H9 (cell line): Measurements from ENCODE around the gene TMIGD2. TPM values are rescaled to one million over a fixed set of nuclear protein-coding genes. Genes with fewer than 3 reads are reported as not detected.

Experiments
- DNase-seq: peaks from one replicate; pipeline ENCODE4 v3.0.0-alpha.2; 2017
- H2AFZ ChIP-seq: one replicate; pipeline ENCODE4 v1.6.1; 2013; ENCODE audit warnings: mild to moderate bottlenecking, low read length, control low read depth, moderate library complexity
- H2AK5ac ChIP-seq: 2 replicates; pipeline ENCODE4 v1.6.1; 2013; ENCODE audit warnings: low read length, control low read depth, mixed read lengths; ENCODE audit not compliant: insufficient read length
- H2BK120ac ChIP-seq: one replicate; pipeline ENCODE4 v1.6.1; 2013; ENCODE audit warnings: low read depth, mild to moderate bottlenecking, low read length, control low read depth, inconsistent platforms; ENCODE audit not compliant: poor library complexity, severe bottlenecking
- H2BK12ac ChIP-seq: 2 replicates; pipeline ENCODE4 v1.6.1; 2013; ENCODE audit warnings: low read length, control low read depth, mixed read lengths, low read depth; ENCODE audit not compliant: insufficient read length
- H2BK15ac ChIP-seq: 2 replicates; pipeline ENCODE4 v1.6.1; 2013; ENCODE audit warnings: low read depth, low read length, control low read depth
- H2BK20ac ChIP-seq: one replicate; pipeline ENCODE4 v1.6.1; 2013; ENCODE audit warnings: low read depth, mild to moderate bottlenecking, low read length, control low read depth, inconsistent platforms; ENCODE audit not compliant: poor library complexity, severe bottlenecking
- H2BK5ac ChIP-seq: 2 replicates; pipeline ENCODE4 v1.6.1; 2013; ENCODE audit warnings: low read length, control low read depth, mixed read lengths; ENCODE audit not compliant: insufficient read length
- H3K14ac ChIP-seq: 2 replicates; pipeline ENCODE4 v1.6.1; 2013; ENCODE audit warnings: low read length, control low read depth; ENCODE audit not compliant: insufficient read depth
- H3K18ac ChIP-seq: 2 replicates; pipeline ENCODE4 v1.6.1; 2013; ENCODE audit warnings: low read depth, mild to moderate bottlenecking, mixed read lengths, low read length, control low read depth; ENCODE audit not compliant: insufficient read length
- H3K23ac ChIP-seq: 2 replicates; pipeline ENCODE4 v1.6.1; 2013; ENCODE audit warnings: low read length, control low read depth, mixed read lengths, low read depth; ENCODE audit not compliant: insufficient read length
- H3K23me2 ChIP-seq: 2 replicates; pipeline ENCODE4 v1.6.1; 2013; ENCODE audit warnings: low read depth, mild to moderate bottlenecking, mixed read lengths, low read length, control low read depth; ENCODE audit not compliant: insufficient read length, poor library complexity, severe bottlenecking
- H3K27ac ChIP-seq: 2 replicates; pipeline ENCODE4 v1.5.1; 2013; ENCODE audit warnings: low read length, control low read depth, mixed read lengths, low read depth; ENCODE audit not compliant: insufficient read length
- H3K27me3 ChIP-seq: 2 replicates; pipeline ENCODE4 v1.6.1; 2013; ENCODE audit warnings: low read length, control low read depth, inconsistent platforms; ENCODE audit not compliant: insufficient read depth
- H3K4ac ChIP-seq: 2 replicates; pipeline ENCODE4 v1.6.1; 2013; ENCODE audit warnings: low read depth, mild to moderate bottlenecking, control low read depth, inconsistent platforms, low read length, moderate library complexity
- H3K4me1 ChIP-seq: 2 replicates; pipeline ENCODE4 v1.6.1; 2013; ENCODE audit warnings: low read length, control low read depth, inconsistent platforms; ENCODE audit not compliant: insufficient read depth
- H3K4me2 ChIP-seq: 2 replicates; pipeline ENCODE4 v1.6.1; 2013; ENCODE audit warnings: low read length, control low read depth, mixed read lengths; ENCODE audit not compliant: insufficient read length, insufficient read depth
- H3K56ac ChIP-seq: 2 replicates; pipeline ENCODE4 v1.6.1; 2013; ENCODE audit warnings: low read depth, mild to moderate bottlenecking, mixed read lengths, low read length, control low read depth; ENCODE audit not compliant: insufficient read length
- H3K79me1 ChIP-seq: 2 replicates; pipeline ENCODE4 v1.6.1; 2013; ENCODE audit warnings: low read depth, mild to moderate bottlenecking, moderate library complexity, low read length, control low read depth, inconsistent platforms; ENCODE audit not compliant: insufficient read depth, poor library complexity, severe bottlenecking
- H3K79me2 ChIP-seq: 2 replicates; pipeline ENCODE4 v1.6.1; 2013; ENCODE audit warnings: low read length, control low read depth, inconsistent platforms; ENCODE audit not compliant: insufficient read depth
- H3K9ac ChIP-seq: 2 replicates; pipeline ENCODE4 v1.6.1; 2013; ENCODE audit warnings: low read length, control low read depth, mixed read lengths; ENCODE audit not compliant: insufficient read length; ENCODE audit errors: extremely low read depth
- H3K9me3 ChIP-seq: one replicate; pipeline ENCODE4 v1.6.1; 2013; ENCODE audit warnings: low read depth, low read length, inconsistent platforms; ENCODE audit not compliant: control insufficient read depth
- H3T11ph ChIP-seq: one replicate; pipeline ENCODE4 v1.6.1; 2013; ENCODE audit warnings: mild to moderate bottlenecking, low read length, control low read depth, inconsistent platforms
- H4K20me1 ChIP-seq: one replicate; pipeline ENCODE4 v1.6.1; 2013; ENCODE audit not compliant: control insufficient read depth, insufficient read length, insufficient read depth
- H4K5ac ChIP-seq: 2 replicates; pipeline ENCODE4 v1.6.1; 2013; ENCODE audit warnings: low read depth, mild to moderate bottlenecking, mixed read lengths, low read length, control low read depth; ENCODE audit not compliant: insufficient read length
- H4K8ac ChIP-seq: replicated peaks from 2 replicates; pipeline ENCODE4 v1.6.1; 2013; ENCODE audit warnings: low read length, control low read depth, mixed read lengths, low read depth; ENCODE audit not compliant: insufficient read length
- H4K91ac ChIP-seq: 2 replicates; pipeline ENCODE4 v1.6.1; 2013; ENCODE audit warnings: low read depth, mild to moderate bottlenecking, moderate library complexity, mixed read lengths, low read length, control low read depth; ENCODE audit not compliant: insufficient read length
- H3K27ac Mint-ChIP-seq, 3 experiments: 2 replicates in 2 of 3; 3 replicates in 1 of 3; pipeline ENCODE4 v1.8.0; 2020 to 2021; ENCODE audit warnings: mixed read lengths in 3 of 3, mild to moderate bottlenecking in 1 of 3, moderate library complexity in 1 of 3
- H3K27me3 Mint-ChIP-seq: 2 replicates; pipeline ENCODE4 v1.8.0; 2021; ENCODE audit warnings: low read depth, mild to moderate bottlenecking, moderate library complexity, mixed read lengths
- H3K36me3 Mint-ChIP-seq, 3 experiments: 2 replicates in 2 of 3; 3 replicates in 1 of 3; pipeline ENCODE4 v1.8.0; 2020 to 2021; ENCODE audit warnings: low read depth in 3 of 3, mixed read lengths in 3 of 3; ENCODE audit not compliant: insufficient read depth in 1 of 3
- H3K4me1 Mint-ChIP-seq, 2 experiments: 2 replicates each; pipeline ENCODE4 v1.8.0; 2020; ENCODE audit warnings: mixed read lengths in 2 of 2
- H3K4me3 Mint-ChIP-seq, 2 experiments: 2 replicates in 1 of 2; 3 replicates in 1 of 2; pipeline ENCODE4 v1.8.0; 2020 to 2021; ENCODE audit warnings: mild to moderate bottlenecking in 2 of 2, mixed read lengths in 2 of 2, moderate library complexity in 1 of 2
- H3K9me3 Mint-ChIP-seq, 2 experiments: 2 replicates in 1 of 2; 3 replicates in 1 of 2; pipeline ENCODE4 v1.8.0; 2020; ENCODE audit warnings: mild to moderate bottlenecking in 2 of 2, mixed read lengths in 2 of 2, moderate library complexity in 1 of 2
- CTCF ChIP-seq: fragments of 200-600 bp; sonication (generic); conservative IDR thresholded peaks from 3 replicates; pipeline ENCODE4 v1.8.0; 2021; ENCODE audit warnings: antibody characterized with exemption, mild to moderate bottlenecking
- WGBS: extraction: QIAGEN DNeasy Blood & Tissue Kit; methylation state at CpG from one replicate; pipeline ENCODE4 v1.1.7; 2013; ENCODE audit warnings: missing lambda C conversion rate, low lambda C conversion rate, mixed read lengths; ENCODE audit not compliant: insufficient read length; ENCODE audit errors: extremely low coverage; 5-methylcytosine and 5-hydroxymethylcytosine counted together
- total RNA-seq: library from RNA; stranded (reverse); gene quantifications from 2 replicates; pipeline ENCODE4 v1.2.1, GENCODE V29; 2021

The TMIGD2 gene
- total RNA-seq, 1 experiment from 2014 or later: 0.26 TPM

- Histone ChIP-seq H3K23me2 (no peaks in the 10 kb centered on the region), H3K18ac (no peak overlapping the region), H3K4me1 (no peaks in the 10 kb centered on the region), H4K91ac (no peak overlapping the region), H2BK15ac (no peak overlapping the region), H3K23ac (no peak overlapping the region), H3T11ph (no peak overlapping the region), H2BK20ac (no peak overlapping the region), H2AK5ac (no peak overlapping the region), H3K14ac (no peak overlapping the region), H2AFZ (no peak overlapping the region), H2BK12ac (no peak overlapping the region), H4K20me1 (no peaks in the 10 kb centered on the region), H4K5ac (no peak overlapping the region), H3K27me3 (no peaks in the 10 kb centered on the region), H3K4ac (no peak overlapping the region), H3K9me3 (no peaks in the 10 kb centered on the region), H3K79me1 (no peaks in the 10 kb centered on the region), H3K4me2 (no peak overlapping the region), H3K79me2 (no peaks in the 10 kb centered on the region), H4K8ac (no peak overlapping the region), H2BK120ac (no peak overlapping the region), H3K27ac (no peak overlapping the region), H3K56ac (no peak overlapping the region), H2BK5ac (no peak overlapping the region), H3K9ac (no peak overlapping the region)
- Mint-ChIP-seq H3K4me3 (no peak overlapping the region), H3K36me3 (no peaks in the 10 kb centered on the region), H3K27me3 (peaks cover 17% of the 10 kb centered on the region), H3K4me1 (peaks cover 5 to 8% of the 10 kb centered on the region in 2 experiments), H3K9me3 (no peaks in the 10 kb centered on the region; a peak in 1 of 5 replicates), H3K27ac (no peak overlapping the region; a peak in 1 of 7 replicates)
- peak; percentile 63 for DNase-seq
- no peak for TF ChIP-seq CTCF
- WGBS: no CpG with 5 or more reads among the region's 14 CpGs
Observed at GRCh38 chr19:4295972-4296771, 6.0 kb downstream of the TMIGD2 start.
